ENCODE data around the gene ABTB2. TPM values are rescaled to one million over a fixed set of nuclear protein-coding genes. Genes with fewer than 3 reads are reported as not detected.

ABTB2 gene
- total RNA-seq, 2 experiments from 2014 or later: 0.06 to 0.09 TPM

DNA sequence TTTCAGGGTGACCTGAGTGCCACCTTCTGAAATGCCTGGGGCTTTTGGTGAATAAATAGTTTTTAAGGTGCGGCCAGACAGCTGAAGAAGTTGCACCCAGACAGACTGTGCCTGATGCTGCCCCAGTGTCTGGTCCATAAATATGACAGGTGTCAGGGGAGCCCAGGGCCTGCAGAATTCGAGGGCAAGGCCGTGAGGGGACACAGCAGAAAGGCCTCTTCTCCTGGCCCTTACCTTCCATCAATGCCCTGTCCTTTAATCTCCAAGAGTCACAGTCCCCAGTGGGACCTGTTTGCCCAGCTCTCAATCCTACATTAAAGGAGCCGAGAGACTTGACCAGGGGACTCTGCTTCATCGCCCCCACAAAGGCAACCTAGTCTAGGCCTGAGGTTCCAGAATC, 206.6 kb downstream of the ABTB2 start:
- Histone ChIP-seq H4K20me1 (ENCODE audit: insufficient read depth, low read length) (no peaks in the 10 kb centered on the region), H3K36me3 (ENCODE audit: insufficient read depth, low read length) (peaks cover 86% of the 10 kb centered on the region), H3K4me2 (ENCODE audit: low read length) (no peak overlapping the region), H3K4me1 (ENCODE audit: insufficient read depth, low read length, poor library complexity, severe bottlenecking) (peaks cover 38% of the 10 kb centered on the region), H3K27ac (ENCODE audit: low read depth, low read length, poor library complexity, severe bottlenecking) (no peak overlapping the region), H3K9me2 (ENCODE audit: insufficient read depth, low read length) (no peaks in the 10 kb centered on the region), H3K4me3 (ENCODE audit: low read depth, low read length, poor library complexity, severe bottlenecking) (no peak overlapping the region), H2AFZ (ENCODE audit: low read length) (no peak overlapping the region), H3K9me3 (ENCODE audit: low read length) (no peaks in the 10 kb centered on the region), H3K79me2 (ENCODE audit: insufficient read depth, low read depth, low read length) (no peaks in the 10 kb centered on the region)
- no peak for TF ChIP-seq EZH2phosphoT487 (IDR thresholded peaks at IDR 0.05; ENCODE audit: borderline replicate concordance, low read depth, low read length)
- TF ChIP-seq CTCF (conservative IDR thresholded peaks at IDR 0.05; ENCODE audit: low read length): no peak
- ChIA-PET CTCF (ENCODE audit: unreplicated experiment) (interaction anchor here (0.6 kb wide), 1 partner anchor 1691 kb away, joined by 3 read pairs; no protein-coding TSS in a partner anchor), POLR2A (interaction anchor here (0.6 to 0.9 kb wide), 2 partner anchors 28 to 86 kb away, joined by 3 to 4 read pairs; no protein-coding TSS in a partner anchor)
- BruUV-seq (replicated peaks): no TSS peak
- no peak for DNase-seq (ENCODE audit: low spot score)
- intact Hi-C loops (cut with micrococcal nuclease; ENCODE audit: unreplicated experiment): no loop called here

DNA sequence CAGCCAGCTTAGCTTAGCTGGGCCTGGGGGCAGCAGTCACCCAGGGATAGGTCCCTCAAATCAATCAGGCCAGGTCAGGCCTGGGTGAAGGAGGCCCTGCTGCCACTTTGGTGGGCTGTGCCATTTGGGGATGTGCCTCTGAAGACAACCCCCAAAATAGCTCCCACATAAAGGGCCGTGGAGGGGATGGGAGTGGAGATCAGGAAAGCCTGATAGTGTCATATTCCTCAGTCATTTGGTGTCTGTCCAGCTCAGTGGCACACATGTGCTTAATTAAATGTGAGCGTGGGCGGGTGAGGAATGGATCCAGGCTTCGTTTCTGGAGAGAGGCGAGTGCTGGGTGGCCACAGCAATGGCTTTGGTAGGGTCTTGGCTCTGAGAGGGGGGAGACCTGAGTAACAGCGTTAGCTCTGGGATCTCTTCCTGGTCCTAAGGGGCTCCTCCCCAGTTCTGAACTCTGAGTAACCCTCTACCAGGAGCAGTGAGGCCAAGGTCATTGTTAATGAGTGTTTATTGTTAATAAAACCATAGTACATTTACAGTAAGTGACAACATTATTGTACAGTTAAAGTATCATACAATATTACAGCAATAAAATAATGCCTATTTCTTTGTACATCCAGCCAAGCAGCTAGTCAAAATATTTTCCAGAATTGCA, 207.2 kb downstream of the ABTB2 start:
- H4K20me1 ChIP-seq (ENCODE audit: insufficient read depth, low read length): no peaks in the 10 kb centered on the region
- ChIA-PET POLR2A (interaction anchor here (0.9 kb wide), 1 partner anchor 28 kb away, joined by 3 read pairs; no protein-coding TSS in a partner anchor), CTCF (ENCODE audit: unreplicated experiment) (no interaction called here)
- no peak overlapping the region for H3K27ac ChIP-seq (ENCODE audit: low read depth, low read length, poor library complexity, severe bottlenecking)
- peaks cover 44% of the 10 kb centered on the region for H3K4me1 ChIP-seq (ENCODE audit: insufficient read depth, low read length, poor library complexity, severe bottlenecking)
- H3K36me3 ChIP-seq (ENCODE audit: insufficient read depth, low read length): peaks cover 90% of the 10 kb centered on the region
- DNase-seq (ENCODE audit: low spot score): no peak
- no peaks in the 10 kb centered on the region for H3K79me2 ChIP-seq (ENCODE audit: insufficient read depth, low read depth, low read length)
- no TSS peak for BruUV-seq (replicated peaks)
- H3K9me2 ChIP-seq (ENCODE audit: insufficient read depth, low read length): no peaks in the 10 kb centered on the region
- intact Hi-C loops (cut with micrococcal nuclease; ENCODE audit: unreplicated experiment): no loop called here
- no peaks in the 10 kb centered on the region for H3K9me3 ChIP-seq (ENCODE audit: low read length)
- no peak for TF ChIP-seq EZH2phosphoT487 (IDR thresholded peaks at IDR 0.05; ENCODE audit: borderline replicate concordance, low read depth, low read length)
- TF ChIP-seq CTCF (conservative IDR thresholded peaks at IDR 0.05; ENCODE audit: low read length): no peak
- no peak overlapping the region for H3K4me3 ChIP-seq (ENCODE audit: low read depth, low read length, poor library complexity, severe bottlenecking)
- no peak overlapping the region for H2AFZ ChIP-seq (ENCODE audit: low read length)
- no peak overlapping the region for H3K4me2 ChIP-seq (ENCODE audit: low read length)

DNA sequence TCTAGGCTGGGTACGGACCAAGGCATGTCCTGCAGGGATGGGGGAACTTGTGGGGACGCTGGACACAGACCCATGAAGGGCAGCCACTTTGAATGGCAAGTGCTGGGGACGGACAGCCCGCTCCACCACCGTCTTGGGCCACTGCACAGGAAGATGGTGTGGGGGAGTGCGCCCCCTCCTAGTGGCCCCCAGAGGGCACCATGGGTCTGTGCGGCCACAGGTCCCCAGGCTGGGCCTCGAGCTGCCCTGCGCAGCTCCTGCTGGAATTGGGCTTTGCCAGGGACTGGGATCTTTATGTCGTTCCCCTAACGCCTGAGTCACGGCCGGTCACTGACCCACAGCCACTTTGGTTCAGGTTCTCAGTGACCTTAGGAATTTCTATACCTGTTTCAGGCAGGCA, 208.0 kb downstream of the ABTB2 start:
- CTCF ChIA-PET (ENCODE audit: unreplicated experiment): no interaction called here
- TF ChIP-seq CTCF (conservative IDR thresholded peaks at IDR 0.05; ENCODE audit: low read length) (peak; percentile 52), EZH2phosphoT487 (IDR thresholded peaks at IDR 0.05; ENCODE audit: borderline replicate concordance, low read depth, low read length) (no peak)
- intact Hi-C loops (cut with micrococcal nuclease; ENCODE audit: unreplicated experiment): loop anchor here (5.0 kb wide), 2 partner anchors 97 to 152 kb away; partner anchors contain the start of gene CAPRIN1
- no peaks in the 10 kb centered on the region for H3K9me2 ChIP-seq (ENCODE audit: insufficient read depth, low read length)
- no peaks in the 10 kb centered on the region for H3K79me2 ChIP-seq (ENCODE audit: insufficient read depth, low read depth, low read length)
- no peaks in the 10 kb centered on the region for H4K20me1 ChIP-seq (ENCODE audit: insufficient read depth, low read length)
- no peak overlapping the region for H3K27ac ChIP-seq (ENCODE audit: low read depth, low read length, poor library complexity, severe bottlenecking)
- H3K4me3 ChIP-seq (ENCODE audit: low read depth, low read length, poor library complexity, severe bottlenecking): no peak overlapping the region
- no peak overlapping the region for H2AFZ ChIP-seq (ENCODE audit: low read length)
- DNase-seq (ENCODE audit: low spot score): no peak
- H3K4me1 ChIP-seq (ENCODE audit: insufficient read depth, low read length, poor library complexity, severe bottlenecking): peaks cover 51% of the 10 kb centered on the region
- no peak overlapping the region for H3K4me2 ChIP-seq (ENCODE audit: low read length)
- peaks cover 90% of the 10 kb centered on the region for H3K36me3 ChIP-seq (ENCODE audit: insufficient read depth, low read length)
- BruUV-seq (replicated peaks): no TSS peak
- POLR2A ChIA-PET: no interaction called here
- H3K9me3 ChIP-seq (ENCODE audit: low read length): no peaks in the 10 kb centered on the region
